HG02852 (cell line): Measurements from ENCODE around the gene NDUFV1.
A peak's percentile ranks its signal among the peaks of the same experiment; 100 is the strongest.
"Not testable (repeated sequence)": the region's sequence is repeated elsewhere in the genome, so short reads cannot be mapped to it uniquely, and the experiment has no call there.

Experiments used
- ATAC-seq: cut with Tn5 transposase; IDR thresholded peaks from one replicate; pipeline ENCODE4 v1.9.1; 2021; ENCODE audit warnings: mild to moderate bottlenecking, moderate library complexity; ENCODE audit not compliant: unreplicated experiment

Gene NDUFV1

GRCh38 chr11:67606492-67607295 lies at the start of gene NDUFV1:
Gene NDUFV1 (plus strand): TSS chr11:67606936. CDS start chr11:67607005, 69 bp downstream.
- ATAC-seq: peak; percentile 92

GRCh38 chr11:67558084-67558772 lies 48.5 kb upstream of the NDUFV1 start:
- ATAC-seq: no peak

DNA sequence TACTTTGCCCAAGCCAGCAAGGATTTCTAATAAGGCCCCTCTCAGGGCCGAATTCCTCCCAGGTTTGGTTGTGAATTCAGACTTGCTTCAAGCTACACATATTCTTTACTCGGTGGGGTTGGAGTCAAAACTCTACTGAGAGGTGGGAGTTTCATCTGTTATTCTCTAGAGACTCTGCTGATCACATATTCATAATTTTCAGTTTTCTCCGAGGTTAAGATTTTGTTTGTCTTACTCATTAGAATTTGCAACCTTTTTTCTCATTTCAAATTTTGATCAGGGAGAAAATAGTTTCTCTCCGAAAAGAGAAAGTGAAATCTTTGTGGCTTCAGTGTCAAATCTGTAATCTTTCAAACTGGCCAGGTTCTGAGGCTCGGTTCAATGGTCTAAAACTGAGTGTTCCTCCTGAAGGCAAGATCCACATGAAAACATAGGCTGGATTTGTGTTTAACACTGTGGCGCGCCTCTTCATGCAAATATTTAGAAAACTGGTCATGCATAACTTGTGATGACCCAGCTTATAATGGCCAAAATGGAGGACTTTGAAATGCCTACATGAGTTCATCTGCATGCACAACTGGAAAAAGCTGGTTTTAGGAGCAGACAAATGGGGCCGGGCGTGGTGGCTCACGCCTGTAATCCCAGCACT lies 44.6 kb upstream of the NDUFV1 start:
- ATAC-seq: no peak

DNA sequence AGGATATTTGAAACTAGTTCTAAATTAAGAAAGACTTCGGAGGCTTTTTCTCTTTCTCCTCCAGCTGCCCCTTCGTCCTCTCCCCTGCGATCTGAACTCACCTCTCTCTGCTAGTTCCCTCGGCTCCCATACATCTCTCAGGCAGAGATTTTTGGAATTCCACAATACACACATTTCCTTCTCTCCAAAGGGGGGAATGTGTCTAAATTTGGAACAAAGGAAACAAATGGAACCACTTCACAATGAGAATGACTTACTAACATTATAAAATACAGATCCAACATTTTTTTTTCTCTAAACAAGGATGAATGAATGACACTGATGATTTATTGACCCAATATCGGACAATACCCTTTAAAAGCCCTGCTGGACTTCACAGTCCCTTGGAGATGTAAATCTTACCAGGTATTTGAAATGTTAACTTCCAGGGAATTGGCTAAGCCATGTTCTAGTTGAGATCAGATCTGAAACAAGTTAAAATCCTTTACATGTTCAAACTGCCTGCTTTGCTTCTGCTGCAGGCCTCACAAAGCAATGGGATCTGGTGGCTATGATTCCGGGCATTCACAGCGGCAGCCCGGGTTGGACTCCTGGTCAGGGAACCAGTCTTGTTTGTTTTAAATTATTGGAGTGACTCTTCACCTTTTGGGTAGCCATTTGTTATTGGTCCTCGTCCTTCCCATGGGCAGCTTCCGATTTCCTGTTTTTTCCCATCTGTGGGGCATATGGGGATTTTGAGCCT lies 43.6 kb upstream of the NDUFV1 start:
- ATAC-seq: no peak

DNA sequence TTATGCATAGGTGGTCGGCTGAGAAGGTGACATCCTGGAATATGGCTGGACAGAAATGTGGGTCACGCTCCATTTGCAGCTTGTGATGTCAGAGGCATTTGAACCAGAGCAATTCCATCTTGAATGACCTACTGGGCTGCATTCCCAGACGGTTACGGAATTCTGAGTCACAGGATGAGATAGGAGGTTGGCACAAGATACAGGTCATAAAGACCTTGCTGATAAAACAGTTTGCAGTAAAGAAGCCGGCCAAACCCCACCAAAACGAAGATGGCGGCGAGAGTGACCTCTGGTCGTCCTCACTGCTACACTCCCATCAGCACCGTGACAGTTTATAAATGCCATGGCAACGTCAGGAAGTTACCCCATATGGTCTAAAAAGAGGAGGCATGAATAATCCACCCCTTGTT lies 43.0 kb upstream of the NDUFV1 start:
- ATAC-seq: not testable (repeated sequence)

GRCh38 chr11:67564230-67564629 lies 42.5 kb upstream of the NDUFV1 start:
- no peak for ATAC-seq

GRCh38 chr11:67571443-67571842 lies 35.3 kb upstream of the NDUFV1 start:
- no peak for ATAC-seq

GRCh38 chr11:67572305-67572704 lies 34.4 kb upstream of the NDUFV1 start:
- ATAC-seq: no peak

DNA sequence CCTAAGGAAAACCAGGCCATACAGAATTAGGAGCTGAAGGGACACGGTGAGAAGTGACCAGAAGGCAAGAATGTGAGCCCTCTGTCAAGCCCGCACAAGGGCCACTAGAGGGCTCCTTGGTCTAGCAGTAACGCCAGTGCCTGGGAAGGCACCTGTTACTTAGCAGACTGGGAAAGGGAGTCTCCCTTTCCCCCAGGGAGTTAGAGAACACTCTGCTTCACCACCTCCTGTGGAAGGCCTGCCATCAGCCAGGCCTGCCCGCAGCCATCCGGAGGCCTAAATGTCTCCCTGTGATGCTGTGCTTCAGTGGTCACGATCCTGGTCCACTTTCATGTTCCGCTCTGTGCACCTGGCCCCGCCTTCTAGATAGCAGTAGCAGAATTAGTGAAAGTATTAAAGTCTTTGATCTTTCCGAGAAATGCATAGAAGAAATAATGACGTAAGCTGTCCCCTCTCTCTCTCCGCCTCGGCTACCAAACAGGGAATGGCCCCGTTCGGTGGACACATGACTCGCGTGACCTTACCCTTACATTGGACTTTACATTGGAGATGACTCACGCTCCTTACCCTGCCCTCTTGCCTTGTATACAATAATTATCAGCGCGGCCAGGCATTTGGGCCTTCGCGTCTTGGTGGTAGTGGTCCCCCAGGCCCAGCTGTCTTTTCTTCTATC lies 33.9 kb upstream of the NDUFV1 start:
- no peak for ATAC-seq

DNA sequence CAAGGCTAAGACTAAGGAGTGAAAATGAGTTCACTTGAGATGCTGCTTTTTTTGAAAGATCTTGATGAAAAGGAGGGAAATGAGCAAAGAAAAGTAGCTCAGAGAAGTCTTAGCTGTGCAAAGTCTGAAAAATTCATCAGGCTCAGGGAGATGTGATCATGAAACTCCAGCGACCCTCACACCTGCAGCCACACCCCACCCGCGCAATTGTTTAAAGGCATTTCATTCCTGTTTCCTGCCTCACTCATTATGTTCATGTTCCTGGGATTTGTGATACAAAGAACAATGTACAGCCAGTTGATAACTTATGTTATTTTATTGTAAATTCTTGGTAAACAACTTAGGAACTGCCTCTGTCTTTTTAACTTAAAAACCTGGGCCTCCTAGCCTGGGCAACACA lies 31.8 kb upstream of the NDUFV1 start:
- no peak for ATAC-seq

GRCh38 chr11:67576735-67577475 lies 29.8 kb upstream of the NDUFV1 start:
- ATAC-seq: no peak

GRCh38 chr11:67577951-67578350 lies 28.8 kb upstream of the NDUFV1 start:
- ATAC-seq: no peak

GRCh38 chr11:67581469-67581868 lies 25.3 kb upstream of the NDUFV1 start:
- ATAC-seq: no peak

- no peak for ATAC-seq
Measured at GRCh38 chr11:67582011-67582410, 24.7 kb upstream of the NDUFV1 start.

GRCh38 chr11:67583247-67584204 lies 23.2 kb upstream of the NDUFV1 start, which contains the start of gene GSTP1:
Gene GSTP1 (plus strand): TSS chr11:67583812. CDS start chr11:67583844, 32 bp downstream.
- ATAC-seq: peak; percentile 60

GRCh38 chr11:67584205-67584880 lies 22.4 kb upstream of the NDUFV1 start:
- no peak for ATAC-seq

DNA sequence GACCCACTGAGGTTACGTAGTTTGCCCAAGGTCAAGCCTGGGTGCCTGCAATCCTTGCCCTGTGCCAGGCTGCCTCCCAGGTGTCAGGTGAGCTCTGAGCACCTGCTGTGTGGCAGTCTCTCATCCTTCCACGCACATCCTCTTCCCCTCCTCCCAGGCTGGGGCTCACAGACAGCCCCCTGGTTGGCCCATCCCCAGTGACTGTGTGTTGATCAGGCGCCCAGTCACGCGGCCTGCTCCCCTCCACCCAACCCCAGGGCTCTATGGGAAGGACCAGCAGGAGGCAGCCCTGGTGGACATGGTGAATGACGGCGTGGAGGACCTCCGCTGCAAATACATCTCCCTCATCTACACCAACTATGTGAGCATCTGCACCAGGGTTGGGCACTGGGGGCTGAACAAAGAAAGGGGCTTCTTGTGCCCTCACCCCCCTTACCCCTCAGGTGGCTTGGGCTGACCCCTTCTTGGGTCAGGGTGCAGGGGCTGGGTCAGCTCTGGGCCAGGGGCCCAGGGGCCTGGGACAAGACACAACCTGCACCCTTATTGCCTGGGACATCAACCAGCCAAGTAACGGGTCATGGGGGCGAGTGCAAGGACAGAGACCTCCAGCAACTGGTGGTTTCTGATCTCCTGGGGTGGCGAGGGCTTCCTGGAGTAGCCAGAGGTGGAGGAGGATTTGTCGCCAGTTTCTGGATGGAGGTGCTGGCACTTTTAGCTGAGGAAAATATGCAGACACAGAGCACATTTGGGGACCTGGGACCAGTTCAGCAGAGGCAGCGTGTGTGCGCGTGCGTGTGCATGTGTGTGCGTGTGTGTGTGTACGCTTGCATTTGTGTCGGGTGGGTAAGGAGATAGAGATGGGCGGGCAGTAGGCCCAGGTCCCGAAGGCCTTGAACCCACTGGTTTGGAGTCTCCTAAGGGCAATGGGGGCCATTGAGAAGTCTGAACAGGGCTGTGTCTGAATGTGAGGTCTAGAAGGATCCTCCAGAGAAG lies 21.6 kb upstream of the NDUFV1 start:
- no peak for ATAC-seq
